Measurements from ENCODE around the gene TTC9C. TPM values are rescaled to one million over a fixed set of nuclear protein-coding genes. Genes with fewer than 3 reads are reported as not detected.
"Not testable (repeated sequence)": the region's sequence is repeated elsewhere in the genome, so short reads cannot be mapped to it uniquely, and the experiment has no call there.

The TTC9C gene
- total RNA-seq, 1 donor from 2014 or later = 44.7 TPM

- no peak for DNase-seq (ENCODE audit: low read depth, low spot score)
Measured at GRCh38 chr11:62687508-62688396, 40.5 kb upstream of the TTC9C start.

GRCh38 chr11:62688491-62688890 lies 39.8 kb upstream of the TTC9C start:
- Mint-ChIP-seq H3K36me3 (ENCODE audit: low read depth) (peaks cover 7% of the 10 kb centered on the region), H3K9me3 (no peaks in the 10 kb centered on the region), H3K27ac (ENCODE audit: unreplicated experiment) (no peak overlapping the region), H3K4me1 (peaks cover 18% of the 10 kb centered on the region), H3K4me3 (no peak overlapping the region), H3K27me3 (ENCODE audit: low read depth) (no peaks in the 10 kb centered on the region)
- no peak for TF ChIP-seq CTCF (conservative IDR thresholded peaks at IDR 0.05)
- DNase-seq (ENCODE audit: low read depth, low spot score) = no peak

More at GRCh38 chr11:62687508-62688396, 40.5 kb upstream of the TTC9C start:
- Mint-ChIP-seq H3K4me1 (peaks cover 18% of the 10 kb centered on the region), H3K9me3 (no peaks in the 10 kb centered on the region), H3K27me3 (ENCODE audit: low read depth) (no peaks in the 10 kb centered on the region), H3K27ac (ENCODE audit: unreplicated experiment) (no peak overlapping the region), H3K4me3 (no peak overlapping the region), H3K36me3 (ENCODE audit: low read depth) (peaks cover 4% of the 10 kb centered on the region)
- TF ChIP-seq CTCF (conservative IDR thresholded peaks at IDR 0.05) = no peak

GRCh38 chr11:62689421-62690183 lies 38.7 kb upstream of the TTC9C start, which contains the start of gene LRRN4CL:
LRRN4CL (minus strand) TSS chr11:62689530; CDS start chr11:62688508, 1,022 bp downstream.
- Mint-ChIP-seq H3K27ac (ENCODE audit: unreplicated experiment) (peak within 1 kb of the TSS; percentile 81), H3K9me3 (no peaks in the 10 kb centered on the region), H3K36me3 (ENCODE audit: low read depth) (peaks cover 7% of the 10 kb centered on the region), H3K4me3 (peak within 1 kb of the TSS; percentile 17), H3K27me3 (ENCODE audit: low read depth) (no peaks in the 10 kb centered on the region), H3K4me1 (peaks cover 19% of the 10 kb centered on the region)
- no peak for TF ChIP-seq CTCF (conservative IDR thresholded peaks at IDR 0.05)
- DNase-seq (ENCODE audit: low read depth, low spot score) = no peak

GRCh38 chr11:62693624-62694023 lies 34.7 kb upstream of the TTC9C start:
- H3K9me3 Mint-ChIP-seq; H3K27me3 Mint-ChIP-seq (ENCODE audit: low read depth); H3K4me3 Mint-ChIP-seq; H3K27ac Mint-ChIP-seq (ENCODE audit: unreplicated experiment); DNase-seq (ENCODE audit: low read depth, low spot score): not testable (repeated sequence)
- Mint-ChIP-seq H3K36me3 (ENCODE audit: low read depth) (peaks cover 15% of the 10 kb centered on the region), H3K4me1 (peaks cover 20% of the 10 kb centered on the region)

- Mint-ChIP-seq H3K27ac (ENCODE audit: unreplicated experiment) (peak overlapping the region; percentile 7), H3K36me3 (ENCODE audit: low read depth) (peaks cover 15% of the 10 kb centered on the region), H3K27me3 (ENCODE audit: low read depth) (no peaks in the 10 kb centered on the region), H3K9me3 (no peaks in the 10 kb centered on the region), H3K4me1 (peaks cover 12% of the 10 kb centered on the region), H3K4me3 (peak overlapping the region; percentile 42)
- TF ChIP-seq CTCF (conservative IDR thresholded peaks at IDR 0.05) = peak; percentile 83
- DNase-seq (ENCODE audit: low read depth, low spot score) = peak; percentile 74
Measured at GRCh38 chr11:62694455-62695167, 33.7 kb upstream of the TTC9C start.

Data from neural crest cell (in vitro differentiated cells).